Measurements from ENCODE around the gene OR2H2.
A peak's percentile ranks its signal among the peaks of the same experiment; 100 is the strongest.

Gene OR2H2

GRCh38 chr6:29584821-29585220 lies at the start of gene OR2H2:
TSS of gene OR2H2 (plus strand) at chr6:29585121. CDS start at chr6:29587945, 2,824 bp downstream.
- DNase-seq (ENCODE audit: low read depth), result no peak

DNA sequence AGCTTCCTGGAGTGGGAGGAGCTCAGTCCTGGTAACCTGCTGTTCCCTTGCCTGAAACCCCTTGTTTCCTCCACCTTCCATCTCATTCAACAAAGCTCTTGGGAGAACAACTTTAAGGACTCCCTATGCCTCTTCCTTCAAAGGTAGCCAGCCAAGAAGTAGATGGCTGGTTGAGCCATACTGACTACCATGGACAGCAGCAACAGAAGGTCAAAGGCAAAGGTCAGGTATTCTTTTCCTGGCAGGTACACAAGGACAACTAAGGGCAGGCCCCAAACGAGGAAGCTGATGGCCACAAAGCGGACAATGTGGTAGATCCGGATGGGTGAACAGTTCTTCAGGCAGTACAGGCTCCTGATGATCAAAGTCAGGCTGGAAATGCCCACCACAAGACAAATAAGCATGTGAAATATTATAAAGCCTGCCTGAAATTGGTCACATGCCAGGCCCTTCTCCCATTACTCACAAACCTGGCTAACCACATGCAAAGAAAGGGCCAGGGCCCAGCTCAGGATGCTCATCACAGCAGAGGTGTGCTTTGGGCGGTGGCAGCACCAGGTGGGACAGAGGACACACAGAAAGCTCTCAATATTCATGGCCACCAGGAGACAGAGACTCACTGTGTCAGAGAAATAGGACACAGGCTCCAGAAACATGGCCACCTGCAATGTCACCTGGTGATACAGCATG lies 47.1 kb upstream of the OR2H2 start:
- no peak for DNase-seq (ENCODE audit: low read depth)

- no peak for DNase-seq (ENCODE audit: low read depth)
These were observed 37.3 kb upstream of the OR2H2 start for GRCh38 chr6:29547573-29547972.

- no peak for DNase-seq (ENCODE audit: low read depth)
These were observed 32.3 kb upstream of the OR2H2 start for GRCh38 chr6:29552512-29553051.

DNA sequence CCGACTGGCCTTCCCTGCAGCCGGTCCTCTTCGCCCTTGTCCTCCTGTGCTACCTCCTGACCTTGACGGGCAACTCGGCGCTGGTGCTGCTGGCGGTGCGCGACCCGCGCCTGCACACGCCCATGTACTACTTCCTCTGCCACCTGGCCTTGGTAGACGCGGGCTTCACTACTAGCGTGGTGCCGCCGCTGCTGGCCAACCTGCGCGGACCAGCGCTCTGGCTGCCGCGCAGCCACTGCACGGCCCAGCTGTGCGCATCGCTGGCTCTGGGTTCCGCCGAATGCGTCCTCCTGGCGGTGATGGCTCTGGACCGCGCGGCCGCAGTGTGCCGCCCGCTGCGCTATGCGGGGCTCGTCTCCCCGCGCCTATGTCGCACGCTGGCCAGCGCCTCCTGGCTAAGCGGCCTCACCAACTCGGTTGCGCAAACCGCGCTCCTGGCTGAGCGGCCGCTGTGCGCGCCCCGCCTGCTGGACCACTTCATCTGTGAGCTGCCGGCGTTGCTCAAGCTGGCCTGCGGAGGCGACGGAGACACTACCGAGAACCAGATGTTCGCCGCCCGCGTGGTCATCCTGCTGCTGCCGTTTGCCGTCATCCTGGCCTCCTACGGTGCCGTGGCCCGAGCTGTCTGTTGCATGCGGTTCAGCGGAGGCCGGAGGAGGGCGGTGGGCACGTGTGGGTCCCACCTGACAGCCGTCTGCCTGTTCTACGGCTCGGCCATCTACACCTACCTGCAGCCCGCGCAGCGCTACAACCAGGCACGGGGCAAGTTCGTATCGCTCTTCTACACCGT lies 31.5 kb upstream of the OR2H2 start:
- no peak for DNase-seq (ENCODE audit: low read depth)

GRCh38 chr6:29554764-29555163 lies 30.2 kb upstream of the OR2H2 start:
- no peak for DNase-seq (ENCODE audit: low read depth)

DNA sequence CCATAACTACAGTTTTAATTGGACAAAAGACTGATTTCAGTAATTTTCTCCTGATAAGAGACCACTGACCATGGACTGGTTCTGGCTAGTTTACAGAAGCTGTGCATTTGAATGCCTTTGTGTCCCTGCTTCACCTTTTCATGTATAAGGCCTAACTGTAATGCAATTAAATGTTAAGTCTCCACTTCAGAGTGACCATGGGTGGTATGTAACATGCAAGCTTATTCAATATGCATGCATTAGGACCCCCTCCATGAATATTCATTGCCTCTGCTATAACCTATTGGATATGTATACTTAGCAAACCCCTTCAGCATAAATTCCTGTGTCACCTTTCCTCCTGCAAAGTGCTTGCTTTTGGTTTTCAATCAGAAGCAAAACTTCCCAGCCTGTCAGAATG lies 27.6 kb upstream of the OR2H2 start:
- DNase-seq (ENCODE audit: low read depth), result no peak

GRCh38 chr6:29558439-29559079 lies 26.4 kb upstream of the OR2H2 start:
- no peak for DNase-seq (ENCODE audit: low read depth)

- no peak for DNase-seq (ENCODE audit: low read depth)
These were observed 25.2 kb upstream of the OR2H2 start, which contains the start of gene UBD for GRCh38 chr6:29559524-29560287. TSS of gene UBD (minus strand) at chr6:29559732. CDS start at chr6:29559701, 31 bp downstream.

DNA sequence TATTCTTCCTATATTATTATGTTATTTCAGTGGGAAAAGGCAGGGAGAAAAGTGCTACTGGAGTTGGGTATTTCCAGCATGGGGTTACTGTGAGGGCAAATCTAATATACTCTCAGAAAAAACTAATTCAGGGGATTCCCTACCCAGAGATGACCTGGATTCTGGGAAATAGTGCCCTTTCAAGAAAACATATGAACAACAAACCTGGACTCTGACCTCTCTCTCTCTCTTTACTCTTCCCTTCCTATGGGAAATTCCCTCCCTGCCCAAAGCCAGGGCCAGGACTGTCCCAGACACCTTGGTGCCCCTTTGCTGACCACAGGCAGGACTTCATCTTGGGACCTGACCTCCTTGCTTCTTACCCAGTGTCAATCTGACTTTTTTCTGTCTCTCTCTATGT lies 23.8 kb upstream of the OR2H2 start:
- DNase-seq (ENCODE audit: low read depth), result no peak

- no peak for DNase-seq (ENCODE audit: low read depth)
These were observed 23.2 kb upstream of the OR2H2 start for GRCh38 chr6:29561606-29562181.

DNA sequence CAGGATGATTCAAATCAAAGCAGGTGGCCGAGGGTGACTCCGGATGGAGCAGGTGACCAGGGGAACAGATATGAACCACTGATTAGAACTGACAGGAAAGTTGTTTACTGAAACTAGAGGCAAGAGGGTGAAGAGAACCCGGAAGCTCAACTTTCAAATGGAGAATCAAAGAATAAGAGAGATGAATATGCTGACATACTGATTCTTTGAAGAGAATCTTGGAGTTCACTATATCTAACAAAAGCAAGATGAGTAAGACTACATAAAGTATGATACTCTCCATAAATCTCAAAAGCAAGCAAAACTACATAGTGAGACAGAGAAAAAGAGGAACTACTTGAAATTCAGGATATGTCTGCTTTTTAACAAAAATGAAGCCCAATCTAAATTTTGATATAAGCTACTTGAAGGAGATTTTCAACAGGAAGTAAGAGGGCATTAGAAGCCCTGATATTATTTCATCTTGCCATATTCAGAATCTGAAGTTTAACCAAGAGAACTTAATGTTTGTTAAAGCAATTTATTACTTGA lies 21.4 kb upstream of the OR2H2 start:
- DNase-seq (ENCODE audit: low read depth), result no peak

GRCh38 chr6:29564875-29565274 lies 20.0 kb upstream of the OR2H2 start:
- DNase-seq (ENCODE audit: low read depth), result no peak

GRCh38 chr6:29566856-29567255 lies 18.1 kb upstream of the OR2H2 start:
- no peak for DNase-seq (ENCODE audit: low read depth)

GRCh38 chr6:29567541-29567940 lies 17.4 kb upstream of the OR2H2 start:
- no peak for DNase-seq (ENCODE audit: low read depth)

DNA sequence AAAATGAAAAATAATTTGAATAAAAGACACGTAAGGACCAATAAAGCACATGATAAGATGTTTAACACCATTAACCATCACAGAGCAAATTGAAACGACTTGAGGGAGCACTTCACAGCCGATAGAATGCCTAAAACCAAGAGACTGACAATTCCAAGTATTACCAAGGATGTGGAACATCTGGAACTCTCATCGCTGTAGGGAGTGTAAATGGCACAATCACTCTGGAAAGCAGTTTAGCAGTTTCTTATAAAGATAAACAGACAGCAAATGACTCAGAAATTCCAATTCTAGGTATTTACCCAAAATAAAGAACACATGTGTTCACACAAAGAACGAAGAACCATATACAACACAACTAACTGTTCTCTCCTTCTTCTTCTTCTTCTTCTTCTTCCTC lies 16.9 kb upstream of the OR2H2 start:
- DNase-seq (ENCODE audit: low read depth), result no peak

DNA sequence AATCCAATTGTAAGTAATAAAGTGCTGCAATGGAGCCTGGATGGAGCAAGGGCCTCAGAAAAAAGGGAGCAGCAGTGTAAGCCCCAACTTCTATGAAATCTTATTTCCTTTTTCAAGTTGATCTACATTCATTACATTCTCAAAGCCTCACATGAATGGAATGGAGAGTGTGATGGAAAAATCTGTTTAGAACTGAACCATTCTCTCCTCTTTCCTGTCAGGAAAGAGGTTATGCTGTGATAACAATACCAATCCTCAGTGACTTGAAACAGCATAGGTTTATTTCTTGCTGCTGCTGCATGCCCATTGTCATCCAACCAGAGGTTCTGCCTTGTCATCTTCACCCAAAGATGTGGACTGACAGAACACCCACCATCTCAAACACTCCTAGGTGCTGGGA lies 8.9 kb upstream of the OR2H2 start:
- no peak for DNase-seq (ENCODE audit: low read depth)

GRCh38 chr6:29577544-29577943 lies 7.4 kb upstream of the OR2H2 start:
- no peak for DNase-seq (ENCODE audit: low read depth)

DNA sequence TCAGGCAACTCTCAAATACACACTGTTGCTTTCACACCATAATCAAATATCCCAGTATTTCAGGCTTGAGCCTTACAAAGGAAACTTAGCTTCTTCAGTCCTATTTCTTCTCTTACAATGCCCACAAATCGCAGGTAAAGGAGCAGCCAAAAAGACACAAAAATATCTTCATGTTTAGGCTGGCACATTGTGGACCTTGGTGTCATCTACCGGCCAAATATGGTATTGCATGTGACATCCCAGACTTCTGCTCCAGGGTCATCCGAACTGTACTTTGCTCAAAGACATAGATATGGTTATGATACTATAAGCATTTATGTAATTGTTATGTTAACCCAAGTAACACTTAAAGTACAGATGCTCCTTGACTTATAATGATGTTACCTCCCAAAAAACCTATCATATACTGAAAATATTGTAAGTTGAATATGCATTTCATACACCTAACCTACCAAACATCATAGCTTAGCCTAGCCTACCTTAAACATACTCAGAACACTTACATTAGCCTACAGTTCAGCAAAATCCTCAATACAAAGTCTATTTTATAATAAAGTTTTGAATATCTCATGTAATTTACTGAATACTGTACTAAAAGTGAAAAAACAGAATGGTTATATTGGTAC lies 4.6 kb downstream of the OR2H2 start:
- DNase-seq (ENCODE audit: low read depth), result peak; percentile 32

DNA sequence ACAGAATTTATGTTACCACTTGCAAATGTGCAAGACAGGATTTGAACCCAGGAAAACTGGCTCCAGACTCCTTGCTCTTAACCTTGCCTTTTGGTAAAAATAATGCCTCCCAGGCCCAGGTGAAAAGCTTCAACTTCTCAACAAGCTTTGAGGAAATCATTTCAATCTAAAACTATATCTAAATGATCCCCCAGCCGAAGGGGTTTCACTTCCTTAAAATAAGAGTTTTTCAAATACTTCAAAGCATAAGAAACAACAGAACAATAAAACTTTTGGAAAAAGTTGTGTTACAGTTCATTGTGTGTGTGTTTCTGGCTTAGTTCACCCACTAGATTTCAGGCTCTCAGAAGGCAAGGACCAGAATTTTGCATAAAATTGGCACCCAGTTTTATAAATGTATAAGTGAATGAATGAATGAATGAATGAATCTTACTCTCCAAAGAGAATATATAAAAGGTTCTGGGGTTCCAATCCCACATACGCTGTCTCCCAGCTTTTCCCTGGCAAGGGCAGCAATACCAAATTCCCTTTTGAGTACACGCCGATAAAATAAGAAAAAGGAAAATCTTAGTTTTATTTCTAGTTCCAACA lies 5.4 kb downstream of the OR2H2 start:
- DNase-seq (ENCODE audit: low read depth), result no peak

Data from activated T-cell treated with anti-CD3 and anti-CD28 coated beads for 1 hour (primary cell).